Measurements from ENCODE around the gene NCEH1. TPM values are rescaled to one million over a fixed set of nuclear protein-coding genes. Genes with fewer than 3 reads are reported as not detected.

NCEH1 gene
- total RNA-seq, 2 experiments from 2014 or later = 5.8 to 6.8 TPM

GRCh38 chr3:172582712-172583111, 128.2 kb downstream of the NCEH1 start:
- Mint-ChIP-seq H3K27me3 (no peaks in the 10 kb centered on the region), H3K4me3 (peak overlapping the region; percentile 76), H3K36me3 (peaks cover 22% of the 10 kb centered on the region), H3K27ac (peak overlapping the region; percentile 90), H3K4me1 (peaks cover 91% of the 10 kb centered on the region), H3K9me3 (no peaks in the 10 kb centered on the region)
- POLR2A ChIA-PET = interaction anchor here (0.6 to 8.1 kb wide), 8 partner anchors 9 to 70 kb away, joined by 4 to 87 read pairs (median 14); partner anchors contain the start of gene TNFSF10
- no peak for ATAC-seq (ENCODE audit: low read depth)
- no peak for DNase-seq

- peaks cover 27% of the 10 kb centered on the region for H3K36me3 Mint-ChIP-seq
- peaks cover 94% of the 10 kb centered on the region for H3K4me1 Mint-ChIP-seq
- DNase-seq (no peak), ATAC-seq (ENCODE audit: low read depth) (peak; percentile 33)
- peaks cover 2% of the 10 kb centered on the region for H3K9me3 Mint-ChIP-seq
- H3K4me3 Mint-ChIP-seq = peak overlapping the region; percentile 76
- no peaks in the 10 kb centered on the region for H3K27me3 Mint-ChIP-seq
- POLR2A ChIA-PET = interaction anchor here (0.8 to 8.1 kb wide), 8 partner anchors 10 to 169 kb away, joined by 4 to 87 read pairs (median 6); partner anchors contain the start of genes ECT2 and TNFSF10
- peak overlapping the region; percentile 90 for H3K27ac Mint-ChIP-seq
These were observed 129.1 kb downstream of the NCEH1 start for GRCh38 chr3:172581757-172582166.

GRCh38 chr3:172580680-172581401, 130.0 kb downstream of the NCEH1 start:
- Mint-ChIP-seq H3K27ac (peak overlapping the region; percentile 90), H3K27me3 (no peaks in the 10 kb centered on the region), H3K4me3 (peak overlapping the region; percentile 76), H3K36me3 (peaks cover 30% of the 10 kb centered on the region), H3K4me1 (peaks cover 90% of the 10 kb centered on the region), H3K9me3 (peaks cover 2% of the 10 kb centered on the region)
- POLR2A ChIA-PET = interaction anchor here (0.6 to 8.1 kb wide), 9 partner anchors 9 to 170 kb away, joined by 3 to 87 read pairs (median 4); partner anchors contain the start of genes ECT2 and TNFSF10
- no peak for DNase-seq
- peak; percentile 10 for ATAC-seq (ENCODE audit: low read depth)

Other genes starting within 250 kb of the NCEH1 start
- gene TNFSF10, start 187.6 kb downstream of the NCEH1 start, total RNA-seq = 100 to 1,000 TPM; 151 to 159 TPM
- 10 to 100 TPM; 44.4 to 46.4 TPM for gene ECT2, start 39.7 kb upstream of the NCEH1 start, total RNA-seq